ENCODE measurements around the gene RAP1GAP2.

- TF ChIP-seq EZH2phosphoT487 (IDR thresholded peaks at IDR 0.05; ENCODE audit: insufficient read depth, low read depth) (no peak), EZH2 (IDR thresholded peaks at IDR 0.05; ENCODE audit: insufficient read depth, poor library complexity, severe bottlenecking) (no peak)
Measured at GRCh38 chr17:2786176-2786881, 9.9 kb upstream of the RAP1GAP2 start.
